ENCODE data around the gene KMT5B.

Gene KMT5B

GRCh38 chr11:68261006-68261405 lies 47.9 kb upstream of the KMT5B start:
- H3K4me1 ChIP-seq (ENCODE audit: control insufficient read depth, insufficient read depth, low read length), result no peaks in the 10 kb centered on the region
- ChIA-PET POLR2A (interaction anchor here (1.0 to 2.1 kb wide), 2 partner anchors 11 to 38 kb away, joined by 3 to 6 read pairs; partner anchors contain the start of gene C11orf24), CTCF (interaction anchor here (6.3 kb wide), 1 partner anchor 37 kb away, joined by 122 read pairs; no protein-coding TSS in a partner anchor)
- no peaks in the 10 kb centered on the region for H3K9me3 ChIP-seq (ENCODE audit: control insufficient read depth, insufficient read depth, low read depth, low read length)
- H3K27ac ChIP-seq (ENCODE audit: extremely low read depth, low read depth, low read length), result no peak overlapping the region
- H3K4me3 ChIP-seq (ENCODE audit: low read depth, low read length), result no peak overlapping the region
- TF ChIP-seq HIC1 (tag by site-specific recombination; IDR thresholded peaks at IDR 0.05), result no peak
- no peak for TF ChIP-seq ZSCAN16 (tag by site-specific recombination; IDR thresholded peaks at IDR 0.05)
- TF ChIP-seq ZNF146 (tag by site-specific recombination; IDR thresholded peaks at IDR 0.05), result no peak
- TF ChIP-seq ZNF423 (tag by site-specific recombination; IDR thresholded peaks at IDR 0.05), result no peak
- TF ChIP-seq YY1 (tag by site-specific recombination; IDR thresholded peaks at IDR 0.05), result no peak
- no peak for TF ChIP-seq SCRT1 (tag by site-specific recombination; IDR thresholded peaks at IDR 0.05; ENCODE audit: borderline replicate concordance)
- no peak for TF ChIP-seq ZNF132 (tag by site-specific recombination; IDR thresholded peaks at IDR 0.05; ENCODE audit: borderline replicate concordance)
- TF ChIP-seq ZNF792 (tag by site-specific recombination; IDR thresholded peaks at IDR 0.05), result no peak
- no peak for TF ChIP-seq ZNF394 (tag by site-specific recombination; IDR thresholded peaks at IDR 0.05; ENCODE audit: borderline replicate concordance)
- TF ChIP-seq ZNF112 (tag by site-specific recombination; IDR thresholded peaks at IDR 0.05), result no peak
- no peak for TF ChIP-seq ZNF677 (tag by site-specific recombination; IDR thresholded peaks at IDR 0.05)
- no peak for TF ChIP-seq ZNF660 (tag by site-specific recombination; IDR thresholded peaks at IDR 0.05)
- TF ChIP-seq ZNF202 (tag by site-specific recombination; IDR thresholded peaks at IDR 0.05; ENCODE audit: borderline replicate concordance), result no peak
- TF ChIP-seq ZNF23 (tag by site-specific recombination; IDR thresholded peaks at IDR 0.05; ENCODE audit: borderline replicate concordance), result no peak
- no peak for TF ChIP-seq ZNF292 (tag by site-specific recombination; IDR thresholded peaks at IDR 0.05; ENCODE audit: borderline replicate concordance, low read depth)
- no peak for TF ChIP-seq PRDM6 (tag by site-specific recombination; IDR thresholded peaks at IDR 0.05)
- H3K36me3 ChIP-seq (ENCODE audit: control insufficient read depth in 2 of 2, insufficient read depth in 1 of 2, low read length in 2 of 2), result peaks cover 0 to 56% of the 10 kb centered on the region in 2 experiments; a peak in 1 of 3 replicates

DNA sequence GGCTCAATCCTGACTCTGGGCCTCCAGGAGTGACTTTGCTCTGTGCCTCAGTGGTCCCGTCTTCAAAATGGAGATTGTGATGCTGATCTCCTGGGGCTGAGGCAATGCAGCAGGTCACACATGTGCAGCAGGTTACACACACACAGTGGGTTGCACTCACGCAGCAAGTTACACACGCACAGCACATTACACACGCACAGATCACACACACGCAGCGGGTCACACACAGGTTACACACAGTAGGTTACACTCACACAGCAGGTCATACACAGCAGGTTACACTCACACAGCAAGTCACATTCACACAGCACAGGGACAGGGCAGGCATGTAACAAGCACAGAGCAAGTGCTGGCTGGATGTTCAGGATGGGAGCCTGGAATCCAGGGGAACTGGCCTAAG lies 47.4 kb upstream of the KMT5B start:
- H3K4me1 ChIP-seq (ENCODE audit: control insufficient read depth, insufficient read depth, low read length), result no peaks in the 10 kb centered on the region
- H3K9me3 ChIP-seq (ENCODE audit: control insufficient read depth, insufficient read depth, low read depth, low read length), result no peaks in the 10 kb centered on the region
- CTCF ChIA-PET, result interaction anchor here (6.3 kb wide), 1 partner anchor 38 kb away, joined by 122 read pairs; no protein-coding TSS in a partner anchor
- peaks cover 0 to 51% of the 10 kb centered on the region in 2 experiments; a peak in 1 of 3 replicates for H3K36me3 ChIP-seq (ENCODE audit: control insufficient read depth in 2 of 2, insufficient read depth in 1 of 2, low read length in 2 of 2)
- H3K27ac ChIP-seq (ENCODE audit: extremely low read depth, low read depth, low read length), result no peak overlapping the region
- no peak overlapping the region for H3K4me3 ChIP-seq (ENCODE audit: low read depth, low read length)
- POLR2A ChIA-PET, result interaction anchor here (2.1 kb wide), 1 partner anchor 11 kb away, joined by 6 read pairs; the partner anchor contains the start of gene C11orf24
- no peak for TF ChIP-seq ZNF701 (tag by site-specific recombination; IDR thresholded peaks at IDR 0.05)
- TF ChIP-seq ZFP3 (tag by site-specific recombination; IDR thresholded peaks at IDR 0.05; ENCODE audit: low read depth), result no peak
- no peak for TF ChIP-seq ZBTB21 (tag by site-specific recombination; IDR thresholded peaks at IDR 0.05)
- no peak for TF ChIP-seq ZNF707 (tag by site-specific recombination; IDR thresholded peaks at IDR 0.05)
- TF ChIP-seq GLIS2 (tag by site-specific recombination; IDR thresholded peaks at IDR 0.05), result no peak
- TF ChIP-seq, protein P1, sequence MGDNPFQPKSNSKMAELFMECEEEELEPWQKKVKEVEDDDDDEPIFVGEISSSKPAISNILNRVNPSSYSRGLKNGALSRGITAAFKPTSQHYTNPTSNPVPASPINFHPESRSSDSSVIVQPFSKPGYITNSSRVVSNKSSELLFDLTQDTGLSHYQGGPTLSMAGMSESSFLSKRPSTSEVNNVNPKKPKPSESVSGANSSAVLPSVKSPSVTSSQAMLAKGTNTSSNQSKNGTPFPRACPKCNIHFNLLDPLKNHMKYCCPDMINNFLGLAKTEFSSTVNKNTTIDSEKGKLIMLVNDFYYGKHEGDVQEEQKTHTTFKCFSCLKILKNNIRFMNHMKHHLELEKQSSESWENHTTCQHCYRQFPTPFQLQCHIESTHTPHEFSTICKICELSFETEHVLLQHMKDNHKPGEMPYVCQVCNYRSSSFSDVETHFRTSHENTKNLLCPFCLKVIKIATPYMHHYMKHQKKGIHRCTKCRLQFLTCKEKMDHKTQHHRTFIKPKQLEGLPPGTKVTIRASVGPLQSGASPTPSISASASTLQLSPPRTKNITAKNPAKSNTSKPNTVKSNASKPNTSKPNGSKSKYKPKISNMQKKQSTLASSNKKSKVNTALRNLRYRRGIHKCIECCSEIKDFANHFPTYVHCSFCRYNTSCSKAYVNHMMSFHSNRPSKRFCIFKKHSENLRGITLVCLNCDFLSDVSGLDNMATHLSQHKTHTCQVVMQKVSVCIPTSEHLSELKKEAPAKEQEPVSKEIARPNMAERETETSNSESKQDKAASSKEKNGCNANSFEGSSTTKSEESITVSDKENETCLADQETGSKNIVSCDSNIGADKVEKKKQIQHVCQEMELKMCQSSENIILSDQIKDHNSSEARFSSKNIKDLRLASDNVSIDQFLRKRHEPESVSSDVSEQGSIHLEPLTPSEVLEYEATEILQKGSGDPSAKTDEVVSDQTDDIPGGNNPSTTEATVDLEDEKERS (tag by site-specific recombination; IDR thresholded peaks at IDR 0.05), result no peak
- no peak for TF ChIP-seq PRDM10 (tag by site-specific recombination; IDR thresholded peaks at IDR 0.05)
- no peak for TF ChIP-seq ZNF544 (tag by site-specific recombination; IDR thresholded peaks at IDR 0.05)
- TF ChIP-seq ZNF37A (tag by site-specific recombination; IDR thresholded peaks at IDR 0.05), result no peak
- no peak for TF ChIP-seq ZNF174 (tag by site-specific recombination; IDR thresholded peaks at IDR 0.05)

All from HEK293 (cell line).